GM18505 (cell line): ENCODE data around the gene DPP4.

ENCODE experiments used
- ATAC-seq: cut with Tn5 transposase; IDR thresholded peaks from one replicate; pipeline ENCODE4 v1.9.1; 2021; ENCODE audit not compliant: unreplicated experiment
- POLR2A ChIP-seq: IDR thresholded peaks from 4 replicates; pipeline ENCODE4 v1.6.1; 2011; ENCODE audit warnings: borderline replicate concordance; ENCODE audit not compliant: insufficient read depth, insufficient read length; ENCODE audit errors: extremely low read depth

Gene DPP4

DNA sequence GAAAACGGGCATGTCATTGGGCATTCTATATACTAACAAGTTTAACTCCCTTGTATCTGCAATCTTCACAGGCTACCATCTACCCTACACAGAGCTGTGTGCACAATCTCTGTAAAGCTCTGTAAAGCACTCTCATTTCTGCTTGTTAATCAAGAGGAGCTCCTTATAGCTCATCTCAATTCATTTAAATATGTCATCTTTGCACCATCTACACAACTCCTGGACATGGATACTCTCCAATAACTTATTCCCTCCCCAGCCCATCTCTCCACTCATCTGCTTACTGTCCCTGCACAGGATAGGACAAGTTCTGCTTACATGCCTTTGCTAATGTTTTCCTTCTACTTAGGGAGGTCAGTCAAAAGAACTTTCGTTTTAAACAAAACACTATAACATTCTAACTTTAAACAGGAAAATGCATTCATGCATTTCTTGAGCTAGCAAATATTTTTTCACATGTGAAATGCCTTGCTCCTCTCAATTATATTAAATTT, 61.4 kb downstream of the DPP4 start:
- no peak for ATAC-seq
- no peak for TF ChIP-seq POLR2A

GRCh38 chr2:162011706-162012564, 62.1 kb downstream of the DPP4 start:
- no peak for TF ChIP-seq POLR2A
- ATAC-seq: no peak

DNA sequence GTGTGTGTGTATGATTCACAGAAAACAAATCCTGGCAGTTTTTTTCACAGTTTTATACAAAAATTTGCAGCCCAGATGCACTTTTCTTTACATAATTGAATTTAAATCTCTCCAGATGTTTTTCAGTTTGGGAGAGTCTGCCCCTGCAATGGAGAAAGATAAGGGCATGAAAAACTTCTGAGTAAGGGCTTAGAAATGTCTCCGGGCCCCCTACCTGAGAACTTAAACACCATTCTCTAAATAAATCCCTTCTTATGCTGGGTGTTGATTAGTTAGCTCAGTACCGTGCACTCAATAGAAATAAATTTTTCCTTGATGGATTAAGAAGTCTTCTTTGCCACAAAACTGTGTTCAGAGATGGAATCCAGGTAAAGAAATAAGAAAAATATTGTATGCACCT, 64.5 kb downstream of the DPP4 start:
- TF ChIP-seq POLR2A: no peak
- no peak for ATAC-seq

DNA sequence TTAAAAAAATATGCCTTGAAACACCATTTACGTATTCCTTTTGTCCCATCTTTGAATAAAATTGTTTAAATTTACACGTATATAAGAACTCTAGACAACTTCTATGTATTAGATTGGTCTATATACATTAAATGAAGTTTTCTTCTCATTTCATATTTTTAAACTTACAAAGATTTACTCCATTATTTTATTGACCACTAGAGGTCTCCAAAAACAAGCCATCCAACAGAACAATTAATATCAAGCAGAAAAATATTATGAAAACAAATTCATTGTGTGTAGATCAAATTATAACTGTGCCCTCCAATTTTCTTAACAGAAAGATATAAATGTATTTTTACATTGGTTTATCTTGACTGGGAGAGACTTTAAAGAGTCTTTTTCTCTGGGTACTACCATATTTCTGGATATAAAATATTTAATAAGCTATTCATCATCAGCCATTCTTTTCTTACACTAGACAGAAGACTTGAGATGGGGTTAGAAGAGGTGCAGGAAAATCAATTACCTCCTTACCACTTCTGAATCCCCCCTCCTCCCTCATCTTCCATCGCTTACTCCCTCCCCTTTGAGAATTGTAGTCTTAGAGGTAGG, 66.5 kb downstream of the DPP4 start:
- no peak for ATAC-seq
- TF ChIP-seq POLR2A: no peak

DNA sequence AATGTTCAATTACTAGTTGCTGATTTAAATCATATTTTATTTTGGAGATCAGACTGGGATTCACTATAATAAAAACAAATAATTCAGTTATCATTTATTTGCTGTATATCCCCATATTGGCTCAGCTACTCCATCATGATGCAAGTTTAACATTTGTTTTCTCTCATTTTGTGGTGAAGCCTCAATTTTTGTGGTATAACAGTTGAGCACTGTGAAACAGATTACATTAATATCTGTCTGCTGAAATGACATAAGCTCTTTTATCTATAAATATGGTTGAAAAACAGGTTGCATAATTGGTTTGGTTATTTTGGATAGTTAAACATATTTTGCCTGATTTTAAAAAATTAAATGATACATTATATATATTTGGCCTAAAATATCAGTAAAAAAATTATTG, 67.7 kb downstream of the DPP4 start:
- ATAC-seq: no peak

GRCh38 chr2:162004031-162004430, 70.0 kb downstream of the DPP4 start:
- no peak for ATAC-seq
- no peak for TF ChIP-seq POLR2A

More for the DNA sequence above, 67.7 kb downstream of the DPP4 start:
- TF ChIP-seq POLR2A: no peak

- no peak for TF ChIP-seq POLR2A
- ATAC-seq: no peak
Observed at GRCh38 chr2:162002623-162003235, 71.3 kb downstream of the DPP4 start.

- TF ChIP-seq POLR2A: no peak
- ATAC-seq: no peak
Observed at GRCh38 chr2:162000431-162000830, 73.6 kb downstream of the DPP4 start.

GRCh38 chr2:161999321-161999720, 74.7 kb downstream of the DPP4 start:
- no peak for ATAC-seq
- no peak for TF ChIP-seq POLR2A

GRCh38 chr2:161998857-161999256, 75.2 kb downstream of the DPP4 start:
- no peak for ATAC-seq
- no peak for TF ChIP-seq POLR2A

GRCh38 chr2:161997916-161998471, 76.0 kb downstream of the DPP4 start:
- TF ChIP-seq POLR2A: no peak
- ATAC-seq: no peak

DNA sequence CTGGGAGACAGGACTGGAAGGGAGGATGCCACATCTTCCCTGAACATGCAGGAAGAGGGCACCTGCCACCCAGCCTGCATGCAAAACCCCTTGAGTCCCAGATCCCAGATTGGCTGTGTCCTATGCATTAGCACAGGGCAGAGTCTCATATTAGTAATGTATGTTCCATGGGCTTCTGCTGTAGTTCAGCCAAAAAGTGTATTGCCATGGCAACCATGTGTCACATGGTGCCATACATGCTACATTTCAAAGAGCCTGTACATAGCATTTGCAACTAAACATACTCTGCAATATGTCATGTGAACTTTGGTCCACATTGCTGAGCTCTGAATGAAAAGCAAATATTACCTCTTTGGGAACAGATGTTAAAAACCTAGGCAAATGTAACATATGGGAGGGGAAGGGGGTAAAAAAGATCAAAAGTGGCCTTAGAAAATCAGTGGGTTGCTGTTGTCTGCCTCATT, 78.4 kb downstream of the DPP4 start:
- no peak for ATAC-seq
- TF ChIP-seq POLR2A: no peak

GRCh38 chr2:161994761-161995520, 79.1 kb downstream of the DPP4 start:
- ATAC-seq: no peak
- no peak for TF ChIP-seq POLR2A

- TF ChIP-seq POLR2A: no peak
- peak; percentile 77 for ATAC-seq
Observed at GRCh38 chr2:161992531-161992930, 81.5 kb downstream of the DPP4 start.

- no peak for TF ChIP-seq POLR2A
- no peak for ATAC-seq
Observed at GRCh38 chr2:161991991-161992390, 82.0 kb downstream of the DPP4 start.
